Neural cell (in vitro differentiated cells): ENCODE results near the gene KCNJ12.

Source experiments
- POLR2AphosphoS5 ChIP-seq: IDR thresholded peaks from 2 replicates; pipeline ENCODE4 v1.6.1; 2012
- TF ChIP-seq, protein P1 (sequence below): fragments of 450-650 bp; IDR thresholded peaks from 2 replicates; pipeline ENCODE4 v1.5.1; 2014; ENCODE audit warnings: antibody characterized with exemption, mild to moderate bottlenecking, moderate library complexity; ENCODE audit not compliant: poor library complexity, severe bottlenecking

DNA sequence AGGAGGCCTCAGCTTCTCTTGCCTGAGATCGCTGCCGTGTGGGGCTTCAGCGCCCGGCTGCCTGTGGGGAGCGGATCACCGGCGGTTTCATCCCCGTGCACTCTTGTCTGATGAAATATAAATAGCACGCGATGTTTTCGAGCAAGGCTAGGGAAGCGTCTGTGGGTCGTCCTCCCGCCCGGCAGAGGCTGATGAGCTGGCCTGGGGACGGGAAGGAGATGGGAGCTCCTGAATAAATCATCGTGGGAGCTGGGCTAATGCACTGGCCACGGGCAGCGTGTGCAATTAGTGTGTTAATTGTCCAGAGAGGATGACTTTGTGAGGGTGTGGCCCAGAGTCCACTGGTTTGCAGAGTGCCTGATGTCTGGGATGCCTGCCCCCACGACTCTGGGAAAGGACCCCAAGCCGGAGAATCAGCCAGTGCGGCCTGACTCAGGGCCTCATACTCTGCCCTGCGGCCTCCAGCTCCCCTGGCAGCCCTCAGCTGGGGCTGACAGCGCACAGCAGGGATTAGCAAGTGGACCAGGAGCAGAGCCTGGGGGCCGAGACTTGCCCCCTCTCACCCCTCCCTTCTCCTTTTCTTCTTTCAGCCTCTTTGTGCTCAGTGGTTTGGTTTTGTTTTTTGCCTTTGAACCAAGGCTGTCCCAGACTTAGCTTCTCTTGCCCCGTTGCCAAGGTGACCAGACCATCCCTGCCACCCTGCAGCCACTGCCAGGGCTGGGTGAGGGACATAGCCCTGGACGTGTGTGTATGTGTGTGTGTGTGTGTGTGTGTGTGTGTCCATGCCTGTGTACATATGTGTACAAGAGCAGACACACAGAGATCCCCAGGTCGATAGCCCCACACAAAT lies 21.4 kb downstream of the KCNJ12 start:
- TF ChIP-seq, protein P1, sequence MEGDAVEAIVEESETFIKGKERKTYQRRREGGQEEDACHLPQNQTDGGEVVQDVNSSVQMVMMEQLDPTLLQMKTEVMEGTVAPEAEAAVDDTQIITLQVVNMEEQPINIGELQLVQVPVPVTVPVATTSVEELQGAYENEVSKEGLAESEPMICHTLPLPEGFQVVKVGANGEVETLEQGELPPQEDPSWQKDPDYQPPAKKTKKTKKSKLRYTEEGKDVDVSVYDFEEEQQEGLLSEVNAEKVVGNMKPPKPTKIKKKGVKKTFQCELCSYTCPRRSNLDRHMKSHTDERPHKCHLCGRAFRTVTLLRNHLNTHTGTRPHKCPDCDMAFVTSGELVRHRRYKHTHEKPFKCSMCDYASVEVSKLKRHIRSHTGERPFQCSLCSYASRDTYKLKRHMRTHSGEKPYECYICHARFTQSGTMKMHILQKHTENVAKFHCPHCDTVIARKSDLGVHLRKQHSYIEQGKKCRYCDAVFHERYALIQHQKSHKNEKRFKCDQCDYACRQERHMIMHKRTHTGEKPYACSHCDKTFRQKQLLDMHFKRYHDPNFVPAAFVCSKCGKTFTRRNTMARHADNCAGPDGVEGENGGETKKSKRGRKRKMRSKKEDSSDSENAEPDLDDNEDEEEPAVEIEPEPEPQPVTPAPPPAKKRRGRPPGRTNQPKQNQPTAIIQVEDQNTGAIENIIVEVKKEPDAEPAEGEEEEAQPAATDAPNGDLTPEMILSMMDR, result no peak
- TF ChIP-seq POLR2AphosphoS5, result no peak
